MM.1S (cell line): ENCODE data around the gene ZNF79.

Experiments used
- DNase-seq: peaks from one replicate; pipeline ENCODE4 v3.0.0-alpha.2; 2015
- H2AFZ ChIP-seq: fragments of 300-600 bp; sonication (generic); 2 replicates; pipeline ENCODE4 v1.6.0; 2016; ENCODE audit warnings: antibody characterized with exemption, low read length
- H3F3A ChIP-seq: fragments of 300-600 bp; sonication (generic); 2 replicates; pipeline ENCODE4 v1.6.1; 2016; ENCODE audit warnings: mild to moderate bottlenecking, antibody characterized with exemption, low read length, moderate library complexity, mixed read lengths; ENCODE audit not compliant: insufficient read depth
- H3K27ac ChIP-seq: fragments of 300-600 bp; sonication (generic); 2 replicates; pipeline ENCODE4 v1.5.1; 2016; ENCODE audit warnings: mild to moderate bottlenecking, low read length
- H3K27me3 ChIP-seq: fragments of 300-600 bp; sonication (generic); replicated peaks from 2 replicates; pipeline ENCODE4 v1.6.0; 2016; ENCODE audit warnings: low read length; ENCODE audit not compliant: insufficient read depth
- H3K36me3 ChIP-seq: fragments of 300-600 bp; sonication (generic); replicated peaks from 2 replicates; pipeline ENCODE4 v1.6.1; 2016; ENCODE audit warnings: mild to moderate bottlenecking, low read length, mixed read lengths; ENCODE audit not compliant: insufficient read depth
- H3K4me1 ChIP-seq: fragments of 300-600 bp; sonication (generic); 2 replicates; pipeline ENCODE4 v1.6.1; 2016; ENCODE audit warnings: low read length, mixed read lengths
- H3K4me2 ChIP-seq: fragments of 300-600 bp; sonication (generic); 2 replicates; pipeline ENCODE4 v1.6.0; 2016; ENCODE audit warnings: low read depth, low read length
- H3K4me3 ChIP-seq: fragments of 300-600 bp; sonication (generic); 2 replicates; pipeline ENCODE4 v1.5.1; 2016; ENCODE audit warnings: low read length, mixed read lengths
- H3K79me2 ChIP-seq: fragments of 300-600 bp; sonication (generic); 2 replicates; pipeline ENCODE4 v1.6.1; 2016; ENCODE audit warnings: mixed run types, low read length, mixed read lengths
- H3K9ac ChIP-seq: fragments of 300-600 bp; sonication (generic); 2 replicates; pipeline ENCODE4 v1.6.1; 2016; ENCODE audit warnings: low read length, mixed read lengths
- H3K9me2 ChIP-seq: fragments of 300-600 bp; sonication (generic); replicated peaks from 2 replicates; pipeline ENCODE4 v1.6.1; 2016; ENCODE audit warnings: mild to moderate bottlenecking, low read length, mixed read lengths; ENCODE audit not compliant: insufficient read depth
- H3K9me3 ChIP-seq: fragments of 300-600 bp; sonication (generic); replicated peaks from 2 replicates; pipeline ENCODE4 v1.6.1; 2016; ENCODE audit warnings: mild to moderate bottlenecking, low read length, mixed read lengths; ENCODE audit not compliant: insufficient read depth
- H4K20me1 ChIP-seq: fragments of 300-600 bp; sonication (generic); 2 replicates; pipeline ENCODE4 v1.6.1; 2016; ENCODE audit warnings: mild to moderate bottlenecking, low read length, moderate library complexity, mixed read lengths; ENCODE audit not compliant: insufficient read depth
- CTCF ChIP-seq: fragments of 300-600 bp; sonication (generic); IDR thresholded peaks from 2 replicates; pipeline ENCODE4 v1.5.1; 2016; ENCODE audit warnings: antibody characterized with exemption, low read length, mixed read lengths
- EZH2 ChIP-seq: fragments of 300-600 bp; sonication (generic); optimal IDR thresholded peaks from 2 replicates; pipeline ENCODE3; 2017; ENCODE audit warnings: low read depth, mild to moderate bottlenecking, antibody characterized with exemption, low read length, mixed read lengths
- EZH2phosphoT487 ChIP-seq: fragments of 300-600 bp; sonication (generic); IDR thresholded peaks from 2 replicates; pipeline ENCODE4 v1.6.1; 2018; ENCODE audit warnings: antibody characterized with exemption, low read length

The ZNF79 gene

GRCh38 chr9:127494304-127494702 lies 70.1 kb downstream of the ZNF79 start:
- Histone ChIP-seq H3K9ac (no peak overlapping the region), H3K4me2 (no peak overlapping the region), H3K4me1 (no peaks in the 10 kb centered on the region), H4K20me1 (no peaks in the 10 kb centered on the region), H3K4me3 (no peak overlapping the region), H3K36me3 (no peaks in the 10 kb centered on the region), H3K27ac (no peak overlapping the region), H3K79me2 (no peaks in the 10 kb centered on the region), H3K9me3 (no peaks in the 10 kb centered on the region), H3K27me3 (no peaks in the 10 kb centered on the region), H2AFZ (no peak overlapping the region), H3K9me2 (no peaks in the 10 kb centered on the region), H3F3A (no peaks in the 10 kb centered on the region)
- no peak for DNase-seq
- TF ChIP-seq EZH2 = no peak
- no peak for TF ChIP-seq EZH2phosphoT487
- TF ChIP-seq CTCF = no peak
